Superior temporal gyrus (tissue), 1 donor: ENCODE results near the gene RPS26.

ENCODE experiments used
- DNase-seq: peaks from one replicate; pipeline ENCODE4 v3.0.0-alpha.2; 2016; ENCODE audit errors: extremely low spot score

RPS26 gene

GRCh38 chr12:56078931-56079722 is 37.4 kb downstream of the RPS26 start:
- peak; percentile 84 for DNase-seq

GRCh38 chr12:56079723-56080555 is 38.2 kb downstream of the RPS26 start, which contains the start of gene ERBB3:
ERBB3 (plus strand) TSS chr12:56080165; CDS start chr12:56080301, 136 bp downstream.
- peak; percentile 79 for DNase-seq

DNA sequence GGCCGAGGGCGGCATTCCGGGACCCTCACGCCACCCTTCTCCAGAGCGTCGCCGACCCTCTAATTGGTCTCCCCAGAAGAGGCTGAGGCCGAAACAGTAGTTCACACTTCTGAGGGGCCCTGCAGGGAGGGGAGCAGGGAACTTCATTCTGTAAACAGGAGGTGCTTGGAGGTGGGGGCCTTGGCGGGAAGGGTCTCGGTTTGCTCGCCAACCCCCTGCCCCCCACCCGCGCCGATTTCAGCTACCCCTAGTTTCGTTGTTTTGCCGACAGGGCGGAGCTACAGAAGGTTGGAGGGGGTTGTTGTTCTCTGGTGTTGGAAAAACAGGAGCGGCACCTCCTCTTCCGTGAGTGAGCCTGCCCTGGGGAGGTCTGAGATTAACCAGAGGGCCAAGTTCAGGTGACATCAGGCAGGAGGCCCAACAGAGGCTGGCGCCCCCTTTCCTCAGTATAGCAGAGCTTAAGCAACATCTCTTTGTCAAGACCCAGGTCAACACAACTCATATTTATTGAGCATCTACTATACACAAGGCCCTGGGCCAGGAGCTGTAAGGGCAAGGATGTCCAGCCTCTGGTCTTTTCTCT is 38.9 kb downstream of the RPS26 start:
- DNase-seq, result no peak

- peak; percentile 67 for DNase-seq
Observed at GRCh38 chr12:56081393-56082347, 40.0 kb downstream of the RPS26 start.

DNA sequence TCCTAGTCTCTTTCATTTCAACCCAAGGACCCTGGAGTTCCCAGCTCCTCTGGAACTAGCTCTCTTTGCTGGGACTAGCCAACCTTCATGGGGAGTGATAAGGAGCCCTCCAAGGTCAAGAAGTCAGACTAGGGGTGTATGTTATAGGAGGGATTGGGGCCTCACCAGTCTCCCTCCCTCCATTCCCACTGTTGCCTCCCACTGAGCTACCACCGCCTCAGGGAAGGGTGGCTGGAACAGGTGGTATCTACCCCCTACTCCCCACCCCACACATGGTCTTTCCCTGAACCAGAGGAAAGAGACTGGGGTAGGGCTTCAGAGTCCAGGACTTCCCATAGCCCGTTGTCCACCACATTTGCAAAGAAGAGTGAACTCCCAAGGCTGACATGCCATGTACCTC is 40.7 kb downstream of the RPS26 start:
- DNase-seq, result no peak

DNA sequence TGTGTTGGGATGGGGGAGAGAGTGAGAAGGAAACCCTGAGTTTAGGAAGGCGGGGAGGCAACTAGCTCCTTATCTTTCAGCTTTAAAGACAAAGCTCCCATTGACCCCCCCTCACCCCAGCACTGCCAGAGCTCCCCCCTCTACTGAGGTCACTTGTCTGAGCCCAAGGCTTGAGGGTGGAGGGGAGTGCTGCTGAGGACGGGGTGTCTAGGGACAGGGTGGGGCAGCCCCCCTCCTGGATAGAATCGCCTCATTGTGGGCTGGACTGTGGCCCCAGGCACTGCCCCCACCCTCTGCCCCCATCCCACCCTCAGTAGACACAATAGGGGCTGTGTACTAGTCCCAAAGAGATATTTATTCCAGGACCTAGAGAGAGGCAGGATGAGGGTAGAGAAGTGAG is 41.2 kb downstream of the RPS26 start:
- peak; percentile 91 for DNase-seq

- DNase-seq, result no peak
Observed at GRCh38 chr12:56084958-56085543, 43.3 kb downstream of the RPS26 start.

- no peak for DNase-seq
Observed at GRCh38 chr12:56086096-56086495, 44.4 kb downstream of the RPS26 start.

DNA sequence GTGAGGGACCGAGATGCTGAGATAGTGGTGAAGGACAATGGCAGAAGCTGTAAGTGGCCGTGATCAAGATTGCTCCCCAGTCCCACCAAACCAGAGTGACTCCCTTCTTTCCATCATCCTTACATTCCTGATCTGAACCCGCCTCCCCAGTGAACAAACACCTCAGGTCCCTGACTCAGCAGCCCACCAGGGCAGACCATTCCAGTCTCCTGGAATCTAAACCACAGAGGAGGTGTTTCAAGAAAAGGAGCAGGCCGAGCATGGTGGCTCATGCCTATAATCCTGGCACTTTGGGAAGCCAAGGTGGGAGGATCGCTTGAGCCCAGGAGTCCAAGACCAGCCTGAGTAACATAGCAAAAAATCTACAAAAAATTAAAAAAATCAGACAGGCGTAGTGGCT is 44.9 kb downstream of the RPS26 start:
- DNase-seq, result no peak

- DNase-seq, result no peak
Observed at GRCh38 chr12:56087220-56087619, 45.5 kb downstream of the RPS26 start.
